Spleen (tissue), 11 donors: Measurements from ENCODE around the gene TMC1. TPM values are rescaled to one million over a fixed set of nuclear protein-coding genes. Genes with fewer than 3 reads are reported as not detected.

Experiments
- DNase-seq: peaks from one replicate; pipeline ENCODE4 v3.0.0-alpha.2; 2020
- H3K27ac ChIP-seq, 8 donors: fragments of 200-600 bp; sonication (generic) in 7 of 8; 1 replicate in 4 of 8; 2 replicates in 4 of 8; pipeline versions ENCODE4 v1.5.0 to v1.8.0; 2016 to 2021; ENCODE audit warnings: inconsistent platforms in 4 of 8, mild to moderate bottlenecking in 4 of 8, moderate library complexity in 1 of 8
- H3K27me3 ChIP-seq, 7 donors: fragments of 200-600 bp; sonication (generic) in 6 of 7; replicated peaks in 1 of 7; 1 replicate in 4 of 7; 2 replicates in 3 of 7; pipeline versions ENCODE4 v1.5.0 to v1.8.0; 2016 to 2021; ENCODE audit warnings: inconsistent platforms in 3 of 7, mild to moderate bottlenecking in 1 of 7
- H3K36me3 ChIP-seq, 6 donors: fragments of 200-600 bp; sonication (generic) in 5 of 6; 1 replicate in 4 of 6; 2 replicates in 2 of 6; pipeline versions ENCODE4 v1.5.0 to v1.8.0; 2016 to 2021; ENCODE audit warnings: inconsistent platforms in 2 of 6
- H3K4me1 ChIP-seq, 6 donors: fragments of 200-600 bp; sonication (generic) in 5 of 6; 1 replicate in 3 of 6; 2 replicates in 3 of 6; pipeline versions ENCODE4 v1.5.0 to v1.8.0; 2016 to 2021; ENCODE audit warnings: inconsistent platforms in 3 of 6
- H3K4me3 ChIP-seq, 8 donors: fragments of 200-600 bp; sonication (generic) in 7 of 8; 1 replicate in 4 of 8; 2 replicates in 4 of 8; pipeline versions ENCODE4 v1.5.0 to v1.8.0; 2016 to 2021; ENCODE audit warnings: inconsistent platforms in 4 of 8, mild to moderate bottlenecking in 4 of 8, moderate library complexity in 2 of 8
- H3K9me3 ChIP-seq, 8 donors: fragments of 200-600 bp; sonication (generic) in 7 of 8; 1 replicate in 4 of 8; 2 replicates in 4 of 8; pipeline versions ENCODE4 v1.5.0 to v1.8.0; 2016 to 2021; ENCODE audit warnings: inconsistent platforms in 4 of 8
- CTCF ChIP-seq, 11 experiments: fragments of 200-600 bp in 7 of 11; fragments of 450-650 bp in 4 of 11; sonication (generic) in 4 of 11; IDR thresholded peaks in 8 of 11; conservative IDR thresholded peaks in 3 of 11; 1 replicate in 7 of 11; 2 replicates in 4 of 11; pipeline versions ENCODE4 v1.4.0 to v1.8.0; 2016 to 2021; ENCODE audit warnings: antibody characterized with exemption in 11 of 11, inconsistent platforms in 4 of 11, mild to moderate bottlenecking in 1 of 11
- POLR2A ChIP-seq, 3 donors: fragments of 450-650 bp; IDR thresholded peaks; one replicate each; pipeline ENCODE4 v1.5.1; 2017; ENCODE audit warnings: antibody characterized with exemption in 3 of 3, mild to moderate bottlenecking in 1 of 3
- POLR2AphosphoS5 ChIP-seq, 3 donors: sonication (generic); formaldehyde crosslinking; IDR thresholded peaks; one replicate each; pipeline ENCODE4 v1.5.1; 2017; ENCODE audit warnings: antibody characterized with exemption in 3 of 3
- WGBS, 5 donors: extraction: QIAGEN DNeasy Blood & Tissue Kit in 3 of 5; methylation state at CpG; one replicate each; pipeline versions ENCODE4 v1.1.5 to v1.1.7; 2013 to 2018; 5-methylcytosine and 5-hydroxymethylcytosine counted together
- intact Hi-C: fragments of 100-400 bp; cut with DNase I; formaldehyde crosslinking; loops from one replicate; pipeline ENCODE4 v1.15.0; 2023; ENCODE audit warnings: low total_unique reads
- polyA plus RNA-seq, 3 donors: library from polyadenylated mRNA; stranded (reverse); fragments of 200-250 nt; gene quantifications; one replicate each; pipeline ENCODE4 v1.2.1, GENCODE V29; 2013
- total RNA-seq, 7 donors: library from RNA; depleted of rRNA in 3 of 7; stranded (reverse); fragments of >200 nt in 3 of 7; fragmentation: NEBNext Ultra II Directional in 4 of 7; extraction: Animal tissue kit (Norgen Biotek cat#: 25700) in 4 of 7; gene quantifications; one replicate each; pipeline versions ENCODE4 v1.1.0 to v1.2.1, GENCODE V29; 2016 to 2021
- donor health status: healthy with polysubstance abuse.
- donor health status: DM: no; HTN: no; CAD: no; lungs with moderate emphysema.
- donor health status: DM: no; HTN: no; CAD: no.
- donor health status: Bipolar disorder and iron deficiency.
- donor health status: healthy.
- donor health status: DM: no; HTN: no; CAD: no.
- donor health status: DM: yes; HTN: yes; CAD: no.

The TMC1 gene
- total and polyA plus RNA-seq, 10 donors, result 0.04 to 0.16 TPM; not detected in 8

DNA sequence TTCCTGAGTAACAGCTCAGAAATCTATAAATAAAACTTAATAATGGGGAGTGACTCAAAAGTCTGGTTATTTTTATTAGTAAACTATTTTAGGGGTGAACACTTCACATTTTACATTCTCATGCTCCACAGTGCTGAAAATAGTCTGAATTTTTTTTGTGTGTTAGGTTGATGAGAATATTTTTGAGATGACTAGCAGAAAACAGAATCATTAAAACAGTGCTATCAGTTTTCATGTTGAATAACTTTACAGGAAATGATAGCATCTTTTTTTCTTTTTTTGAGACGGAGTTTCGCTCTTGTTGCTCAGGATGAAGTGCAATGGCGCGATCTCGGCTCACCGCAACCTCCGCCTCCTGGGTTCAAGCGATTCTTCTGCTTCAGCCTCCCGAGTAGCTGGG lies 60.3 kb downstream of the TMC1 start:
- intact Hi-C loops, result no loop called here
- 78 to 96% (median 90%) methylated on average over 9 of the region's 9 CpGs for WGBS, 5 donors
- Histone ChIP-seq H3K9me3 (no peaks in the 10 kb centered on the region), H3K4me3 (no peak overlapping the region), H3K27ac (no peak overlapping the region), H3K27me3 (no peaks in the 10 kb centered on the region), H3K4me1 (peaks cover 0 to 23% (median 4%) of the 10 kb centered on the region in 6 donors), H3K36me3 (no peaks in the 10 kb centered on the region)
- no peak for DNase-seq
- no peak for TF ChIP-seq POLR2A (IDR thresholded peaks at IDR 0.05)
- no peak for TF ChIP-seq CTCF (IDR thresholded peaks at IDR 0.05 in 8 of 11, conservative IDR thresholded peaks at IDR 0.05 in 3 of 11)
- TF ChIP-seq POLR2AphosphoS5 (IDR thresholded peaks at IDR 0.05), result no peak

DNA sequence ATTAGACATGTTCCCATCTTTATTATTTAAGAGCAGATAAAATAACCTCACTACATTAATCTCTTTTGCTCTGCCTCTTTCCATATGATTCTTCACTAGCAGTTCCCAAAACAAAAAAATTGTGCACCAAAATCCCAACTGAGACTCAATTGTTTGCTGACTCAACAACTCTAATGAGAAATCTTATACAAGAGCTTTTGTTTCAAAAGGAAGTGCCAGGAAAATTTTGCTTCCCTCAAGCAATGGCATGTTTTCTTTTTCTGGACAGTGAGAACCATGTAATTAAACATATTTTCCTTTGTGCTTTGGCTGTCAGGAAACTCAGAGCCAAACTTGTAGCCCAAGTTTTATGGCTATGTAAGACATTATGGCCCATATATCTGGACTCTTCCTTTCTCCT lies 62.0 kb downstream of the TMC1 start:
- TF ChIP-seq POLR2AphosphoS5 (IDR thresholded peaks at IDR 0.05) (no peak), POLR2A (IDR thresholded peaks at IDR 0.05) (no peak), CTCF (IDR thresholded peaks at IDR 0.05 in 8 of 11, conservative IDR thresholded peaks at IDR 0.05 in 3 of 11) (no peak)
- Histone ChIP-seq H3K9me3 (no peaks in the 10 kb centered on the region), H3K27me3 (no peaks in the 10 kb centered on the region), H3K27ac (no peak overlapping the region), H3K36me3 (no peaks in the 10 kb centered on the region), H3K4me1 (peaks cover 0 to 20% (median 5%) of the 10 kb centered on the region in 6 donors), H3K4me3 (no peak overlapping the region)
- intact Hi-C loops, result no loop called here
- DNase-seq, result no peak

DNA sequence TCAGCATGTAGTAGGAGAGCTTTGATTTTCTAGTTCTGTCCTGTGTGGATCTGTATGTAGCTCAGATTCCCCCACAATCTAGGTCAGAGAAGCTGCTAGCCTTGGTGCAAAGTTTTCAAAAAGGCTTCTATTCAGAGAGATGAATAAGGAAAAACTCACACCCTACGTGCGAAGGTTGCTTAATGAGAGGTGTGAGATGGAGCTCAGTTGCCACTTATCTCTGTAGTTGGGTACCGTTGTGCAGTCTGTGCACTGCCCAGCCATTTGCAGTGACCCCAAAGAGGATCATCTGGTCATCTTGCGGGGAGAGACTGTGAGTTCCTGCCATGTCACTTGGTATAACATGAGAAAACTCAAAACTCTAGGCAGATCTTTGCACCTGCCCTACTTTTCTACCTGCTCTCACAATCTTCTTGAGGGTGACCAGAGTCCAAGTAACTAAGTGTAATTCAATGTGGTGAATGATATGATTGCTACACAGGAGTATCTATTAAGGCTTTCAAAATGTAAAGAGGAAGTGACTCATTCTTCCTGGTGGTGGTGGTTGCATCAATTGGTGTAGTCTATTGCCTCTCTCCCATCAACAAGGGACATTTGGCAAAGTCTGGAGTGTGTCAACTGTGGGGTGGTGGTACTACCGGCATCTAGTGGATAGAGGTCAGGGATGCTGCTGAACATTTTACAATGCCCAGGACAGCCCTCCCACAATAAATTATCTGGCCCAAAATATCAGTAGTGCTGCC lies 65.2 kb downstream of the TMC1 start:
- no peaks in the 10 kb centered on the region for H3K36me3 ChIP-seq
- H3K27me3 ChIP-seq, result no peaks in the 10 kb centered on the region
- intact Hi-C loops, result no loop called here
- TF ChIP-seq POLR2AphosphoS5 (IDR thresholded peaks at IDR 0.05) (peak in 1 of 3 donors; percentile 66), CTCF (IDR thresholded peaks at IDR 0.05 in 8 of 11, conservative IDR thresholded peaks at IDR 0.05 in 3 of 11) (peak in 2 of 11 experiments; percentile 16 to 26), POLR2A (IDR thresholded peaks at IDR 0.05) (no peak)
- 49 to 84% (median 67%) methylated on average over 5 of the region's 5 CpGs for WGBS, 5 donors
- H3K4me3 ChIP-seq, result no peak overlapping the region
- no peak for DNase-seq
- H3K27ac ChIP-seq, result peak overlapping the region in 5 of 8 donors; percentile 27 to 77 (median 52)
- peaks cover 0 to 46% (median 18%) of the 10 kb centered on the region in 6 donors for H3K4me1 ChIP-seq
- H3K9me3 ChIP-seq, result no peaks in the 10 kb centered on the region

DNA sequence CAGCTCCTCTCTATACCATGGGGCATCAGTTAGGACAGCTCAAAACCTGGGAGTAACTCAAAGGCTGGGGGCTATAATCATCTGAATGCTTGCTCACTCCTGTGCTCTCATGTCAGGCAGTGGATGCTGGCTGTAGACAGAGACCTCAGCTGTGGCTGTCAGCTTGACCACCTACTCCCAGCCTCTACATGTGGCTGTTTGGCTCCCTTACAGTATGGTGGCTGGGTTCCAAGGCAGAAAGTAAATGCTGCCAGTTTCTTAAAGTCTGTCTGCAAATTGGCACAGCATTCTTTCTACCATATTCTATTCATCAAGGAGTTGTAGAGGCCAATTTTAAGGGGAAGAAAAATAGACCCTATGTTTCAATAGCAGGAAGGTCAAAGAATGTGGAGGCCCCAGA lies 66.9 kb downstream of the TMC1 start:
- H3K9me3 ChIP-seq, result no peaks in the 10 kb centered on the region
- TF ChIP-seq CTCF (IDR thresholded peaks at IDR 0.05 in 8 of 11, conservative IDR thresholded peaks at IDR 0.05 in 3 of 11), result no peak
- TF ChIP-seq POLR2A (IDR thresholded peaks at IDR 0.05), result no peak
- TF ChIP-seq POLR2AphosphoS5 (IDR thresholded peaks at IDR 0.05), result no peak
- H3K36me3 ChIP-seq, result no peaks in the 10 kb centered on the region
- no peak overlapping the region for H3K27ac ChIP-seq
- peaks cover 0 to 63% (median 26%) of the 10 kb centered on the region in 6 donors for H3K4me1 ChIP-seq
- DNase-seq, result no peak
- intact Hi-C loops, result no loop called here
- no peaks in the 10 kb centered on the region for H3K27me3 ChIP-seq
- no peak overlapping the region for H3K4me3 ChIP-seq
